ENCODE results near the gene ZNF652. TPM values are rescaled to one million over a fixed set of nuclear protein-coding genes. Genes with fewer than 3 reads are reported as not detected.
"Not testable (repeated sequence)": the region's sequence is repeated elsewhere in the genome, so short reads cannot be mapped to it uniquely, and the experiment has no call there.

Gene ZNF652
- total RNA-seq, 1 donor from 2014 or later: 42.7 TPM

DNA sequence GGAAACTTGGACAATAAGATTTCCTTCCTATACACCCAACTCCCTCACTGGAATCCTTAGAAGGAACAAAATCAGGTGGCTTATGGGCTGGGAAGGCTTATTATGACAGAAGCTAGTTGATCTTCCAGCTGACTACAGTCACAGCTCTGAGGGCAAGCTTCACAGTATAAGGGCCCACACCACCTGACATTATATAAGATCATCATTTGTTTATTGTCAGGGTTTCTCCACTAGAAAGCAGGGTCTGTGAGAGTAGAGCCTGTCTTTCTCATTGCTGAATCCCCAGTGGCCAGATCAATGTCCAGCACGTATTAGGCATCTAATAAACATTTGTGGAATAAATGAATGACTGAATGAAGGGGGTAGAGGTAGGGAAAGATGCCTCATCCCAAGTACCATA, 73.7 kb downstream of the ZNF652 start:
- no peaks in the 10 kb centered on the region for H3K4me1 ChIP-seq
- no peaks in the 10 kb centered on the region for H3K27me3 ChIP-seq
- intact Hi-C loops (cut with DNase I): no loop called here
- no peak overlapping the region for H3K27ac ChIP-seq
- H3K36me3 ChIP-seq: peaks cover 0 to 7% of the 10 kb centered on the region in 2 donors
- H3K4me3 ChIP-seq: no peak overlapping the region
- no peak for DNase-seq (ENCODE audit: extremely low spot score in 2 of 2)
- no peaks in the 10 kb centered on the region for H3K9me3 ChIP-seq
- TF ChIP-seq POLR2A (IDR thresholded peaks at IDR 0.05) (no peak), POLR2AphosphoS5 (IDR thresholded peaks at IDR 0.05; ENCODE audit: insufficient read depth in 1 of 2, low read depth in 1 of 2) (no peak)
- TF ChIP-seq, protein P1, sequence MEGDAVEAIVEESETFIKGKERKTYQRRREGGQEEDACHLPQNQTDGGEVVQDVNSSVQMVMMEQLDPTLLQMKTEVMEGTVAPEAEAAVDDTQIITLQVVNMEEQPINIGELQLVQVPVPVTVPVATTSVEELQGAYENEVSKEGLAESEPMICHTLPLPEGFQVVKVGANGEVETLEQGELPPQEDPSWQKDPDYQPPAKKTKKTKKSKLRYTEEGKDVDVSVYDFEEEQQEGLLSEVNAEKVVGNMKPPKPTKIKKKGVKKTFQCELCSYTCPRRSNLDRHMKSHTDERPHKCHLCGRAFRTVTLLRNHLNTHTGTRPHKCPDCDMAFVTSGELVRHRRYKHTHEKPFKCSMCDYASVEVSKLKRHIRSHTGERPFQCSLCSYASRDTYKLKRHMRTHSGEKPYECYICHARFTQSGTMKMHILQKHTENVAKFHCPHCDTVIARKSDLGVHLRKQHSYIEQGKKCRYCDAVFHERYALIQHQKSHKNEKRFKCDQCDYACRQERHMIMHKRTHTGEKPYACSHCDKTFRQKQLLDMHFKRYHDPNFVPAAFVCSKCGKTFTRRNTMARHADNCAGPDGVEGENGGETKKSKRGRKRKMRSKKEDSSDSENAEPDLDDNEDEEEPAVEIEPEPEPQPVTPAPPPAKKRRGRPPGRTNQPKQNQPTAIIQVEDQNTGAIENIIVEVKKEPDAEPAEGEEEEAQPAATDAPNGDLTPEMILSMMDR (IDR thresholded peaks at IDR 0.05): no peak

DNA sequence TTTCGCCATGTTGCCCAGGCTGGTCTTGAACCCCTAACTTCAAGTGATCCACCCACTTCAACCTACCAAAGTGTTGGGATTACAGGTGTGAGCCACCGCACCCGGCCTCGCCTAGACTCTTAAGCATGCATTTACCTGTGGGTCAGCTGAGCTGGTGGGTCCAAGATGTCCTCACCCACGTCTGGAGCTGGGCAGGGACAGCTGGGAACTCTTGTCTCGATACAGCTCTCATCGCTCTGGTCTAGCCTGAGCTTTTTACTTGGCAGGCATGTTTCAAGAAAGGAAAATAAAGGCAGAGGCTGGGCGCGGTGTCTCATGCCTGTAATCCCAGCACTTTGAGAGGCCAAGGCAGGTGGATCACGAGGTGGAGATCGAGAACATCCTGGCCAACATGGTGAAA, 74.6 kb downstream of the ZNF652 start:
- peaks cover 0 to 7% of the 10 kb centered on the region in 2 donors for H3K36me3 ChIP-seq
- intact Hi-C loops (cut with DNase I): no loop called here
- no peak for TF ChIP-seq POLR2AphosphoS5 (IDR thresholded peaks at IDR 0.05; ENCODE audit: insufficient read depth in 1 of 2, low read depth in 1 of 2)
- TF ChIP-seq, protein P1 (IDR thresholded peaks at IDR 0.05): no peak
- no peak for TF ChIP-seq POLR2A (IDR thresholded peaks at IDR 0.05)
- no peak for DNase-seq (ENCODE audit: extremely low spot score in 2 of 2)
- no peak overlapping the region for H3K4me3 ChIP-seq
- H3K9me3 ChIP-seq: no peaks in the 10 kb centered on the region
- H3K27me3 ChIP-seq: no peaks in the 10 kb centered on the region
- H3K27ac ChIP-seq: no peak overlapping the region
- no peaks in the 10 kb centered on the region for H3K4me1 ChIP-seq

DNA sequence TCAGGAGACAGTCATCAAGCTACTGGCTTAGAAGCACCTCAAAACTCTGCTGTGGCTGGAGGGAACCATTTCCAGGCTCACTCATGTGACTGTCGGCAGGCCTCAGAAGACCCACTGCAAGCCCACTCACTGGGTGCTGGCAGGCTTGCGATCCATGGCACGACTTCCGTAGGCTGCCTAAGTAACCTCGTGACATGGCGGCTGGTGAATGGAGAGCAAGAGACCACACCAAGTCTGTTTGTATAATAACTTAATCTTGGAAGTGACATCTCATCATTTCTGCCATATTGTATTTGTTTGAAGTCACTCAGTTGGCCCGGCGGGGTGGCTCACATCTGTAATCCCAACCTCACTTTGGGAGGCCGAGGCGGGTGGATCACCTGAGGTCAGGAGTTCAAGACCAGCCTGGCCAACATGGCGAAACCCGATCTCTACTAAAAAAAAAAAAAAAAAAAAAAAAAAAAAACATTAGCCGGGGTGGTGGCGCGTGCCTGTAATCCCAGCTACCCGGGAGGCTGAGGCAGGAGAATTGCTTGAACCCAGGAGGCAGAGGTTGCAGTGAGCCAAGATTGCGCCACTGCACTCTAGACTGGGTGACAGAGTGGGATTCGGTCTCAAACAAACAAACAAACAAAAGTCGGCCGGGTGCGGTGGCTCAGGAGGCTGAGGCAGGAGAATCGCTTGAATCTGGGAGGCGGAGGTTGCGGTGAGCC, 75.6 kb downstream of the ZNF652 start:
- H3K4me1 ChIP-seq; H3K4me3 ChIP-seq; H3K9me3 ChIP-seq; intact Hi-C loops (cut with DNase I); H3K27me3 ChIP-seq; H3K27ac ChIP-seq; H3K36me3 ChIP-seq: not testable (repeated sequence)
- peak in 1 of 2 donors; percentile 74 for DNase-seq (ENCODE audit: extremely low spot score in 2 of 2)

DNA sequence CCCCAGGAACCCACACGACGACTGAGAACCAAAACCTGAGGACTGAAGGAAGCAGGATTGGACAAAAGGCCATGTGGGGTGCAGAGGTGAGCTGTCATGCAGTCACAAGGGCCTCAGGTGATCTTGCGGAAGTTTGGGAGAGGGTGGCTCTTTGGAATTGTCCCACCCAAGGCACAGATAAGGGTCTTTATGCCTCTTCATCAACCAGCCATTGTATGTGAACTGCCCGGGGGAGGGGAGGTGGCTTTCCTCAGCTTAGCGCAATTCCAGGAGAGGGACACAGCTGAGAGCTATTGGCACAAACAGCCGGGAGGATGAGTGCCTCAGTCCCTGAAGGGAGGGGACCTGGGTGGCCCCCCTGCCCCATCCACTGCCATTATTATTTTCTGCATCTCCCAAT, 76.3 kb downstream of the ZNF652 start:
- no peaks in the 10 kb centered on the region for H3K9me3 ChIP-seq
- no peak overlapping the region for H3K27ac ChIP-seq
- DNase-seq (ENCODE audit: extremely low spot score in 2 of 2): no peak
- H3K4me3 ChIP-seq: no peak overlapping the region
- intact Hi-C loops (cut with DNase I): no loop called here
- TF ChIP-seq POLR2A (IDR thresholded peaks at IDR 0.05) (no peak), POLR2AphosphoS5 (IDR thresholded peaks at IDR 0.05; ENCODE audit: insufficient read depth in 1 of 2, low read depth in 1 of 2) (no peak)
- TF ChIP-seq, protein P1 (IDR thresholded peaks at IDR 0.05): no peak
- H3K27me3 ChIP-seq: no peaks in the 10 kb centered on the region
- no peaks in the 10 kb centered on the region for H3K4me1 ChIP-seq
- no peaks in the 10 kb centered on the region for H3K36me3 ChIP-seq

DNA sequence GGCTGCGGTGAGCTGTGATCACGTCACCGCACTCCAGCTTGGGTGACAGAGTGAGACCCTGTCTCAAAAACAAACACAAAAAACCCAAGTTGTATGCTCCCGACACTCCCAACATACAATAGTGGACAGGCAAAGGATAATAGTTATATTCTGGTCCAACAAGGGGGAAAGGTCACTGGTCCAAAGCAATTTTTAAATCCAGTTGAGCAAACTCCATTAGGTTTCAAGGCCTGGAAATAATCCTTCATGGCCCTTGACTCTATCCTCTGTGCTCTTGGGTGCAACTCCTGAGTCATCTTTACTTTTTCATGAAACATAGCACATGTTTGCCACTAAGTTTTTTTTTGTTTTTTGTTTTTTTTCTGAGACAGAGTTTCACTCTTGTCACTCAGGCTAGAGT, 81.1 kb downstream of the ZNF652 start:
- TF ChIP-seq POLR2AphosphoS5 (IDR thresholded peaks at IDR 0.05; ENCODE audit: insufficient read depth in 1 of 2, low read depth in 1 of 2): no peak
- TF ChIP-seq POLR2A (IDR thresholded peaks at IDR 0.05): no peak
- TF ChIP-seq, protein P1 (IDR thresholded peaks at IDR 0.05): no peak
- Histone ChIP-seq H3K4me1 (no peaks in the 10 kb centered on the region), H3K27ac (no peak overlapping the region), H3K27me3 (no peaks in the 10 kb centered on the region), H3K4me3 (no peak overlapping the region), H3K36me3 (no peaks in the 10 kb centered on the region), H3K9me3 (no peaks in the 10 kb centered on the region)
- intact Hi-C loops (cut with DNase I): no loop called here
- no peak for DNase-seq (ENCODE audit: extremely low spot score in 2 of 2)

Data from vagina (tissue), 2 donors.